RWPE2 (cell line): ENCODE data around the gene SPATA3.
A peak's percentile ranks its signal among the peaks of the same experiment; 100 is the strongest.

Experiments used
- ATAC-seq: fragments of 200-7000 bp; cut with Tn5 transposase; 3 replicates; pipeline ENCODE4 v1.9.1; 2021; ENCODE audit warnings: low read depth
- DNase-seq: peaks from one replicate; pipeline ENCODE4 v3.0.0-alpha.2; 2020; ENCODE audit warnings: low spot score
- H3K27ac ChIP-seq: fragments of 450-650 bp; 2 replicates; pipeline ENCODE4 v1.5.1; 2017; ENCODE audit warnings: mild to moderate bottlenecking; ENCODE audit not compliant: poor library complexity, severe bottlenecking
- H3K27me3 ChIP-seq: fragments of 250-450 bp; sonication (Bioruptor Pico); 2 replicates; pipeline ENCODE4 v1.5.1; 2021; ENCODE audit warnings: mild to moderate bottlenecking, moderate library complexity; ENCODE audit not compliant: insufficient read depth, poor library complexity, severe bottlenecking
- H3K36me3 ChIP-seq: fragments of 250-450 bp; sonication (Bioruptor Pico); 2 replicates; pipeline ENCODE4 v1.5.1; 2020; ENCODE audit warnings: low read depth, mild to moderate bottlenecking, moderate library complexity
- H3K4me1 ChIP-seq: fragments of 250-450 bp; sonication (Bioruptor Pico); 2 replicates; pipeline ENCODE4 v1.5.1; 2021; ENCODE audit warnings: mild to moderate bottlenecking, moderate library complexity; ENCODE audit not compliant: insufficient read depth, poor library complexity, severe bottlenecking
- H3K4me3 ChIP-seq: fragments of 250-450 bp; sonication (Bioruptor Pico); 2 replicates; pipeline ENCODE4 v1.5.1; 2021; ENCODE audit warnings: mild to moderate bottlenecking, moderate library complexity; ENCODE audit not compliant: severe bottlenecking
- H3K9me3 ChIP-seq: fragments of 250-450 bp; sonication (Bioruptor Pico); 2 replicates; pipeline ENCODE4 v1.5.1; 2021; ENCODE audit warnings: mild to moderate bottlenecking, moderate library complexity; ENCODE audit not compliant: severe bottlenecking
- TF ChIP-seq, protein P1 (sequence below): fragments of 450-650 bp; IDR thresholded peaks from one replicate; pipeline ENCODE4 v1.5.1; 2017; ENCODE audit warnings: mild to moderate bottlenecking, moderate library complexity; ENCODE audit not compliant: poor library complexity, severe bottlenecking

Gene SPATA3

DNA sequence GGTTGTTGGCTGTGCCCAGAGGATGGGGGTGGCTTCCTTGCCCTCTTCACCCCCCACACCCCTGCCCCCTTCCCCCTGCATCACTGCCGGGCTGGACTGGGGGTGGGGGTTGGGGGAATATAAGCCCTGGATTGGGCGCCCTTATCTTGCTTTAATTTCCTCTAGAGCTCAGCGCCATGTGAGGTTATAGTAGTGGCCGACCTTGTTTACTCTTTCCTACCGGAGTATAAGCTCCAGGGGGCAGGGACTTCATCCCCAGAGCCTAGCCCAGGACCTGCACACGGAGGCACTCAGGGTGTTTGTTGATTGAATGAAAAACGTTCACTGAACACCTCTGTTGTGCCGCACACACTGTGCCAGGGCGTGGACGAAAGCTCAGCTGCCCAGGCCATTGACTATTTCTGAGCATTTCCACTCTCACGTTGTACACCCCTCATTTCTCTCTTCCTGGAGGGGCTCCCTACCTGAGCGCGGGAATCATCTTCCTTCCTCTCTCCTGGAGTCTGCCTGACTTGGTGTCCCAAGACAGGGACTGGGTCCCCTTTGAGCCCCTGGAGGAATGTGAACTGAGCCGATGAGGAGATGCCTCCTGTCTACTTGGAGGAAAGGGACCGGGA is 9.3 kb upstream of the SPATA3 start:
- Histone ChIP-seq H3K27me3 (peaks cover 21% of the 10 kb centered on the region), H3K27ac (no peak overlapping the region), H3K4me3 (peak overlapping the region; percentile 15), H3K9me3 (no peaks in the 10 kb centered on the region), H3K4me1 (no peaks in the 10 kb centered on the region), H3K36me3 (no peaks in the 10 kb centered on the region)
- TF ChIP-seq, protein P1, sequence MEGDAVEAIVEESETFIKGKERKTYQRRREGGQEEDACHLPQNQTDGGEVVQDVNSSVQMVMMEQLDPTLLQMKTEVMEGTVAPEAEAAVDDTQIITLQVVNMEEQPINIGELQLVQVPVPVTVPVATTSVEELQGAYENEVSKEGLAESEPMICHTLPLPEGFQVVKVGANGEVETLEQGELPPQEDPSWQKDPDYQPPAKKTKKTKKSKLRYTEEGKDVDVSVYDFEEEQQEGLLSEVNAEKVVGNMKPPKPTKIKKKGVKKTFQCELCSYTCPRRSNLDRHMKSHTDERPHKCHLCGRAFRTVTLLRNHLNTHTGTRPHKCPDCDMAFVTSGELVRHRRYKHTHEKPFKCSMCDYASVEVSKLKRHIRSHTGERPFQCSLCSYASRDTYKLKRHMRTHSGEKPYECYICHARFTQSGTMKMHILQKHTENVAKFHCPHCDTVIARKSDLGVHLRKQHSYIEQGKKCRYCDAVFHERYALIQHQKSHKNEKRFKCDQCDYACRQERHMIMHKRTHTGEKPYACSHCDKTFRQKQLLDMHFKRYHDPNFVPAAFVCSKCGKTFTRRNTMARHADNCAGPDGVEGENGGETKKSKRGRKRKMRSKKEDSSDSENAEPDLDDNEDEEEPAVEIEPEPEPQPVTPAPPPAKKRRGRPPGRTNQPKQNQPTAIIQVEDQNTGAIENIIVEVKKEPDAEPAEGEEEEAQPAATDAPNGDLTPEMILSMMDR, result no peak
- DNase-seq (no peak), ATAC-seq (peak; percentile 4; the same call in 1 of the 3 replicates)

DNA sequence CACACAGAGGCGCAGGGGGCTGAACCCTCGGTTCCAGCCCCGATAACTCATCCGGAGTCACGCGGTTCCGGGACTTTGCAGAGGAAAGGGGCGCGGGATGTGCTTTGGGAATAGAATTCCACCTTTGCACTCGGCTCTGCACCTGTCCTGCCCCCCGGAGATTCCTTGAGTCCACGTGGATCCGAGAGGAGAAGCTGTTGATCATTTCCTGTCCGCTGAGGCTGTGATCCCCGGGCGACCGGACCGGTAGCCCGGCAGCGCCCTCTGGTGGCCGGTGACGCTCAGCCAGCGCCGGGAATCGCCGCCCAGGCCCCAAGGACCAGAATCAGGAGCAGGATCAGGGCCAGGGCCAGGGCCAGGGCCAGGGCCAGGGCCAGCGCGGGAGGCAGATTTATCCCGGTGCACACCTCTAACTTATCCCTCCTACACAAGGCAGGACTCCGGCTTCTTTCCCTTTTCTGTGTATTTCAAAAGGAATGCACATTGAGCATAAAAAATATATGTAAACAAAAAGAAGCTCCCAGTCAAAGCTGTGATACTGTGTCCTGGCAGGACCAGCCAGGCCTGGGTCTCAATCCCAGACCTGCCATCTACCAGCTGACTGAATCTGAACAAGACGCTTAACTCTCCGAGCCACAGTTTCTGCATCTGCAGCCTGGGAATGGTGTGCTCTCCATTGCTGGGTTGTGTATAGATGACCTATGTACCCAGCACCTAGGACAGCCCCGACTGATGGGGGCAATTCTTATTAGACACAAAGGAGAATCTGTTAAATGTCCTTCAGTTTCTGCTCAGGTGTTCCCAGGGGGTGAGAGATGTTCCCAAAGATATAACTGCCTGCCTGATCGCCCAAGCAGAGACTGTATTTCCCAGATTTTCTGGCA is 8.5 kb upstream of the SPATA3 start:
- ATAC-seq (peak; percentile 87), DNase-seq (no peak)
- H3K4me1 ChIP-seq, result no peaks in the 10 kb centered on the region
- H3K9me3 ChIP-seq, result no peaks in the 10 kb centered on the region
- TF ChIP-seq, protein P1, result peak; percentile 92
- H3K27me3 ChIP-seq, result peaks cover 25% of the 10 kb centered on the region
- H3K27ac ChIP-seq, result no peak overlapping the region
- H3K36me3 ChIP-seq, result no peaks in the 10 kb centered on the region
- peak overlapping the region; percentile 15 for H3K4me3 ChIP-seq

DNA sequence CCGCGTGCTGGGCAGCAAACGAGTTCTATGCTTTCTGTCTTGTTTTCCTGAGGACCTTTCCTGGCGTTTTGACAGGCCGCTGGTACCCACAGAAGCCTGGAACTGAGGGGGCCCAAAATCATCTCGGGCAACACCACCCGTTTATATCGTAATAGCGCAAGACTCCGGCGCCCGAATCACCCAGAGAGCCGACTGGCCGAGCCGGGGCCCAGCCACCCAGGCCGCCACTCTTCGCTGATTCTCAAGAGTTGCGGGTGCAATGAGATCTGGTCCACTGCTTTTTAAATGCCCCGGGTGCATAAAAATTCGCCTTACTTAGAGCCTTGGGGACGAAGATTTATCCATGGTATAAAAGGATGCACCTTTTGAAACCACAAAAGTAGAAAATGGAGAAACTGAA is 6.2 kb upstream of the SPATA3 start:
- TF ChIP-seq, protein P1, result no peak
- no peak for ATAC-seq

DNA sequence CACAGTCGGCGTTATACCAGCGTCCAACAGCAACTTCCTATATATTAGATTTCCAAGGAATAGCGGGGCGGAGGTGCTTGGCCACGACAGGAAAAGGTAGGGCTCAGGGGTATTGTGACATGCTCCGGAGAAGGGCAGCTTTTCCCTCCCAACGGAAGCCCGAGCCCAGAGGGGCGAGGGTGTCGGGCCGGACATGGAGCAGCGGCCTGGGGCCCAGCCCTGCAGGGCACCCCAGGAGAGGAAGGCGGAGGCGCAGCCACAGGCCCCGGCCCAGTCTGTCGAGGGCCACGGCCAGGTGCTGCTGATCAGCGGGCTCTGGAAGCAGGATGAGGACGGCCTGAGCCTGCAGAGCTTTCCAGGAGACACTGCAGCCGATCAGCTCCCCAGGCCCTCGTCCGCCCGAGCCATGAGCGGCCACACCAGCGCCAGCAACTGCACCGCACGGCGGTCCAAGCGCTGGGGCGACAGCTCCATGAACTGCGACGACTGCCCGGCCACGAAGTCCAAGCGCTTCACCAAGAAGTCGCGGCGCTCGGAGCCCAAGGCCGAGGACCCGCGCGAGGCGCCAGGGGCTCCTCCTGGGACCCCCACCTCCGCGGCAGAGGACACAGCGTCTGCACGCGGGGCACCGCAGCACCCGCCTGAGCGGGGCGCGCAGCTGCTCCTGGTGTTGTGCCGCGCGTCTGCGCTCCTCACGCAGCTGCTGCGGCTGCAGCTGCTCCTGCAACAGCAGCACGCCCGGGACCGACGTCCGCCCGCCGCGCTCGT is 5.6 kb upstream of the SPATA3 start:
- H3K4me3 ChIP-seq, result no peak overlapping the region
- ATAC-seq, result no peak
- DNase-seq, result no peak
- H3K4me1 ChIP-seq, result no peaks in the 10 kb centered on the region
- TF ChIP-seq, protein P1, result no peak
- no peaks in the 10 kb centered on the region for H3K36me3 ChIP-seq
- H3K27ac ChIP-seq, result no peak overlapping the region
- peaks cover 30% of the 10 kb centered on the region for H3K27me3 ChIP-seq
- no peaks in the 10 kb centered on the region for H3K9me3 ChIP-seq

More for the DNA sequence above, 6.2 kb upstream of the SPATA3 start:
- no peak for DNase-seq
- Histone ChIP-seq H3K4me3 (no peak overlapping the region), H3K36me3 (no peaks in the 10 kb centered on the region), H3K4me1 (no peaks in the 10 kb centered on the region), H3K27ac (no peak overlapping the region), H3K27me3 (peaks cover 30% of the 10 kb centered on the region), H3K9me3 (no peaks in the 10 kb centered on the region)
